Measurements from ENCODE around the gene CHCHD3. TPM values are rescaled to one million over a fixed set of nuclear protein-coding genes. Genes with fewer than 3 reads are reported as not detected.
A peak's percentile ranks its signal among the peaks of the same experiment; 100 is the strongest.

Gene CHCHD3
- total RNA-seq, 1 donor from 2014 or later = 53.2 TPM

DNA sequence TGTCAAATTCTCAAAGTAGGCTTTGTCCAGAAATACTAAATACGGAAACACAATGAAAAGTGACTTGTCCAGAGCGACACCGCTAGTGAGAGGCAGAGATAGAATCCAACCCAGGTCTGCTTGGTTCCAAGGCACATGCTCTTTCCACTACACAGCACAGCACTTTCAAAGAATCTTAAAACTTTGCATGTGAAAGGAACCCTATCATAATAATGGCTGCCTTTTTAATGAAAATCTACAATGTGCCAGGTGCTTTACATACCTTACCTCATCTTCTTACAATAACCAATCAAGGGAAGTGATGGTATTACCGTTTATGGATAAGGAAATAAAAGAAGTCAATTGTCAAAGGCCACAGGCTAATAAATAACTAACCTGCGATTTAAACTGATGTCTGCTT is 2.6 kb downstream of the CHCHD3 start:
- no peak for DNase-seq (ENCODE audit: low read depth in 2 of 2)

DNA sequence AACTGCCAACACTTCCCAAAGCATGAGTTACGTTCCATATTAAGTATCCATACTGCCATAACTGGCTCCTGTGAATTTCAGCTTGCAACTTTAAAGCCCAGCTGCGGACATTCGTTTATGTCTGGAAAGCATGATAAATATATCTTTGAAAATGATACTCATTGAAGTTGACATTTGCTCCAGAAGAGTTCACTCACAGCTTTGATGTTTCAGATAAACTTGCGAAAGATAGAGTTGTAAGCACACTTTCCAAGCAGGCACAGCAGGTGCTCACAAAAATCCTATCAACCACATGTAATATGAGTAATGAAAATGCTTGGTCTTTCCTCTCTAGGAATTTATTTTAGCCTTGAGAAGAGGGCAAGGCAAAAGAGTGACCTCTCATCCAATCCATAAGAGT is 4.5 kb downstream of the CHCHD3 start:
- DNase-seq (ENCODE audit: low read depth in 2 of 2) = no peak

DNA sequence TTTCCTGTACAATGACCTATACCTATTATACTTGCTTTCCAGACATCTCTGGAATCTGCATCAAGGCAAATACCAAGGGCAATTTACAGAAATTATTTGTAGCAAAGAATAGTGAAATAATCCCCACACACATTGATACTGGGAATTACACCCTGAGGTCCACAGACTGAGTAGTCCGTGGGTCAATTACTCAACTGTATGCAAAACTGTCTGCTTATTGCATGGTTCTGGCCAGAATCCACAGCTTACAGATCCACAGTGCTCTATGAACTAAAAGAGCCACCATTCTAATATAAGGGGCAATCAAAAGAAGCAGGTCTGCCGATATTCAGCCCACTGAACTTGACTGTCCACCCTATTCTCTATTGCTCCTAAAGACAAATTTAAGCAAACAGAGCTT is 5.7 kb downstream of the CHCHD3 start:
- DNase-seq (ENCODE audit: low read depth in 2 of 2) = peak in 1 of 2 donors; percentile 31

DNA sequence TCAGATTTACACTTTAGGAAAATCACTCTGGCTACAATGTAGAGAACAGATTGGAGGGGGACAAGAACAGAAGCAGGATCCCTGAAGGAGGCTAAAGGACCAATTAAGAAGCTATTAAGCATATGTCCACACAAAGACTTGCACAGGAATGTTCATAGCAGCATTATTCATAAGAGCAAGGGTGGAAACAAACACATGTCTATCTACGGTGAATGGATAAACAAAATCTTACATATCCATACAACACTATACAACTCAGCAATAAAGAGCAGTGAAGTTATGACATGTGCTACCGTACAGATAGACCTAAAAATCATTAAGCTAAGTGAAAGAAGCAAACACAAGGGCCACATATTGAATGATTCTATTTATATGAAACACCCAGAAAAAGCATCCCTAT is 10.4 kb downstream of the CHCHD3 start:
- DNase-seq (ENCODE audit: low read depth in 2 of 2) = no peak

DNA sequence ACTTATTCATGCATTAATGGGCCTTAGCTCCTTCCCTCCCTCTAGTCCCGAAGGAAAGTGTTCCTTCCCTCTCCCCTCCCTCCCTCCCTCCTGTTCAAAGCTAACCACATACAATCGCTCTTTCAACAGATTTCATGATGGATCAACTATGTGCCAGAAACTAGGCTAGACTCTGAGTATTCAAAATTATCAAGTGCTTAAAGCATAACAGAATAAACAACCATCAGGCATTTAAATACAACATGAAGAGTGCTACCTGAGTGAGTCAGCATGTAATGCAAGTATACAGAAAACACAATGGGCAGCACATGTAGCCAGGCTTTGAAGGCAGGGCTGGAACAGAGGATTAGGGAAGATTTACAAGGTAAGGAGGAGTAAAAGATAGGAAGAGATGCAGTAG is 11.3 kb downstream of the CHCHD3 start:
- DNase-seq (ENCODE audit: low read depth in 2 of 2) = no peak

DNA sequence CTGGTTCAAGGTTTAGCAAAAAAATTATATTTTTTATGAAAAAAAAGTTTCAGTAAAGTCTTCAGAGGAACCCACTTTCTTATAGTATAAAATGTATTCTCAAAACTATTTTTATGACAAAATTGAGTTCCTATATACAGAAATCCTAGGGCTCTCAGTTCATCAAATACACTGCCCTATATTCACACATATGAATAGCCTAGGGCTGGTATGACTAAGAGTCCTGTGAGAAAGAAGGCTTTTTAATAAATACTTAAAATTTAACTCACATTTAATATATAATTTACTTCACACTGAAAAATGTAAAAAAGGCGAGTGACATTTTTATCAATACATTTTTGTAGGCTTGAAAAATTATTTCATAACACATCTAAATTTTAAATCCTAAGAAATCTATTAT is 16.6 kb downstream of the CHCHD3 start:
- DNase-seq (ENCODE audit: low read depth in 2 of 2) = no peak

DNA sequence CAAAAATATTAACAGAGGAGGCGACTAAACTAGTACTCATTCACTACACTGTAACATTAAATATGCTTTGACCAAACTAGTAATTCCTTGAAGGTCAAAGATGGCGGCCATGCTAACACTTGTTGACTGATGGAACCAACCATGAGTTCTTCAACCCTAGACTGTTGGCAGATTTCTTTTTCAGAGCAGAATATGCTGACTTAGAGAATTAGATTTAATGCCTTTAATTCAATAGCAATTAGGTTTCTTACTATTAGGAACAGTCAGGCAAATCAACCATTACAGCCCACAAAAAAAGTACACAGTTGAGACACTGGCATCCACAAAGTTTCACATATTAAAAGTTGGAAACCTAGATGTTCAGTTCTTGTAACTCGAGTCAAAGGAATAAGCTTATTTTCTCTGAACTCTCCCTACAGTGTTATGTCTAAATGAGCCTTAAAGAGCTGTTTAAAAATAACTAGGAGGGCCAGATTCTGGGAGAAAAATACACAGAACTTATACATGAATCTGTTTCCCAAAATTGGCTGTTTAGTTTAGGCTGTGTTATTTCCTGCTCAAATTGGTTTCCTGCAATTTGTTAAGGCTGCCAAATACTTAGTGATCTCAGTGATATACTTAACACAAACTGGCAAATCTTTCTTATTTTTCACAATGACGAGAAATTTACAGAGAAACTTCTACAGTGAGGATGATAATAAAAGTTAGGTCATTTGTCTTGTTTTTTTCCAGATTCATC is 17.6 kb downstream of the CHCHD3 start:
- peak; percentile 8 to 51 for DNase-seq (ENCODE audit: low read depth in 2 of 2)

DNA sequence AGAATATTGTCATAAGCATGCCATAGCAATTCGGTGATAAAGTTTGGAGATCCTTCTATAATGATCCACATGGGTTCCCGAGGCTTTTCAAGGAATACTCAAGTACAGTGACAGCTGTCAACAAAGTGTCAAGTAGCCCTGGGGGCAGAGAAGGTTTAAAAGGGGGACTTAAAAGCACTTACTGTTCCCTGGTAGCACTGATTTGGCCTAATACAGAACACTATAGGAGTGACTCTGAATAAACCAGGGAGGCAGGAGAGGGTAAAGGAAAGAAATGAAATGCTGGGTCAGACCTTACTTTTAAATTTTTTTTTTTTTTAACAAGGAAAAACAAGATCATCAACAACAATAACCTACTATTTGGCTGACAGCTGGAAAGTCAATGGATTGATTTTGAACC is 20.1 kb downstream of the CHCHD3 start:
- no peak for DNase-seq (ENCODE audit: low read depth in 2 of 2)

DNA sequence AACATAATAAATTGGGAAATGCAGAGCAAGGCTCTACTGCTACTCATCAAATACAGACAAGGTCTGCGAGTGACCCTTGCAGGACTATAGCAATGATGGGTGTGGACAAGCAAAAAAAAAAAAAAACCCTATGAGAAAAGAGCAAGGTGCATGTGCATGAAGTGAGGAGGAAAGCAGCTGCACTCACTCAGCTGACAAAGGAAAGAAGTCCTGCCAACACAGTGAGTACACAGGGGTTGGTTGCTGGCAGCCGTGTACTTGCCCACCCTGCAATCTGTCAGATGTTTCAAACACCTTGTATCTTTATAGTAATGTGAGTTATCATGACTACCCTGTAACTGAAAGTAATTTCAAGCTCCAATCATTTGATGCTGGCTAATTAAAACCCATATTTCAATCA is 20.5 kb downstream of the CHCHD3 start:
- DNase-seq (ENCODE audit: low read depth in 2 of 2) = no peak

DNA sequence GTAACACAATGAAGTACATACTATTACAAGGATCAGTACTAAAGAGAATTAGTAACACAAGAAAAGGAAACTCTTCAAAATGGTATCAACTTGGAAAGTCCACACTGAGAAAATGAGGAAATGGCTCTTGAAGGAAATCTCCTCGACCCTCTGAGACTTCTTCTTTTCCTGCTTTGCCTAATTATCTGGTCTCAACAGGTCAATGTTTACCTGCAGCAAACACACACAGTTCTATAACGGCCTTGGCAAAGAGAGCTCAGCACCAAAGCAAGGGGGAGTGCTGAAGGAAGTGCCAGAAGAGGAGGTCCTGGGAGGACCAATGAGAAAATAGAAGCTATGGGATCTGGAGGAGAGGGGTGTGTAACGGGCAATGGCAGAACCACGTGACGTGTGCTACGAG is 21.9 kb downstream of the CHCHD3 start:
- no peak for DNase-seq (ENCODE audit: low read depth in 2 of 2)

DNA sequence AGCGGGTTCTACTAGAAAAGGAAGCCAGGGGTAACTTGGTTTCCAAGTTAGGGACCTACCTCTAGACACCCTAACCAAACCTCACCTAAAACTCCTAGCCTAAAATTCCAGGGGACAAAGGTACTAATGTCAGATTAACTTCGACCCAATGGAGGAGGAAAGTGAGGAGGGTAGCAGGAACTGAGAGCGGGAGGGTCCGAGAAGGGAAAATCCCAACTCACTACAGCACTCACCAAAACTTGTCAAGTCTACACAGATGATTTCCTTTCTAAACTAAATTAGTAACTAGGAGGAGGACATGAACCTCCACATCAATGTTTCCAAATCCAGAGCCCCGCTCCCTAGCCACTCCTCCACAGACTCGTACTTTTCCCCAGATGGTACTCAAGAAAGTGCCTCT is 22.6 kb downstream of the CHCHD3 start:
- DNase-seq (ENCODE audit: low read depth in 2 of 2) = no peak

DNA sequence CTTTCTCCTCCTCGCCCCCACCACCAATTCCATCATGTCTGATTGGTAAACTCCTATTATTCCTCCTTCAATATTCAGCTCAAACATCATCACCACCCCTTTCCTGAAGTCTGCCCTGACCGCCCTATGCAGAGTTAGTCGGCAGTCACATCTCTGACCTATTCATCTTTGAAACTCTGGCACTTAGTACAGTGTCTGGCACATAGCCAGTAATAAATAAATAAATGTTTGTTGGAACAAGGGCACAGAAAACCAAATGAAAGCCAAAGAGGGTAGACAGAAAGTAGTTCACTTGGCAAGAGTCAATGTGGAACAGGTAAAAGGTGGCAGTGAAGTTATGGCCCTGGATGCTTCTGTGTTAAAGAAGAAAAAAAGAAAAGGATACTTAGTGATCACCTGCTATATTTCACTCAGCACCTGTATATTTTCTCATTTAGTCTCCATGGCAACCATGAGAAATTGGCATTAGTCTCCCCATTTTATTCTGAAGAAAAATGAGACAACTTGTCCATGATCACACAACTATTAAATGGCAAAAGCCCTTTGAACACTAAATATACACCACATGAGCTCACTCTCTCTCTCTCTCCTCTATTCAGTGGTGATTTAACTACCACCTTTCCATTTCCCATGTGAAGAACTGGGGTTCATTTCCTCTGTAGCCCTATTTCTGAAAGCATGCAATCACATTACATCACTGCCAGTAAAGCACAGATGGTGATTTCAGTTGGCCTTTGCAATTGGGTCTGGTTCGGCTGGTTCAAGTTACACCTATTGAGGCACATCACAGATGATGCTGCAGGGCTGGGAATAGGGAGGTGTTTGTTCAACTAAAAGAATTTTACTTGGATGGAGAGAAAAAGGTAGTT is 25.3 kb downstream of the CHCHD3 start:
- peak in 1 of 2 donors; percentile 51 for DNase-seq (ENCODE audit: low read depth in 2 of 2)

DNA sequence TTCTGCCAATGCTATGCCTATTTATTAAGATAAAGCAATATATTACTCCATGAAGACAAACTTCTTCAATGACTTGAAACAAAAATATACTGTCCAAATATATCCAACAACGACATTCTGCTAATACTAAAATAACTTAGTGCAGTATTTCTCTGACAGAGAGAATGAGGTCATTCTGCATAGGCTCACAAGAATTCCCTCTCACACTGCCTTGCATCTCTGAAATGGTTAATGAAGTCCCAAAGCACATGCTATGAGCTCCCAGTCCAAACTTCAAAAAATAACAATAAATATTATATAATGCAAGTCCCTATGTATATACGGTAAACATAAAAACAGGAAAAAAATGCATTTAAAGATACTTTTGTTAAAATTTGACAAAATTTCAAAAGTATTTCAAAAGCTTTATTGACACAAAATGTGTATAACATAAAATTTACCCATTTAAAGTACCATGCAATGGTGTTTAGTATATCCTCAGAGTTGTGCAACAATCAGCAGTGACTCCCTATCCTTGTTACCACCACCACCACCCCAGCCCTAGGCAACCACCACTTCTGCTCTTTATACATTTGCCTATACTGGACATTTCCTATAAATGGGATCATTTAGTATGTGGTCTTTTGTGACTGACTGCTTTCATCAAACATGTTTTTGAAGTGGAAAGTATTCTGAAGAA is 27.6 kb downstream of the CHCHD3 start:
- no peak for DNase-seq (ENCODE audit: low read depth in 2 of 2)

DNA sequence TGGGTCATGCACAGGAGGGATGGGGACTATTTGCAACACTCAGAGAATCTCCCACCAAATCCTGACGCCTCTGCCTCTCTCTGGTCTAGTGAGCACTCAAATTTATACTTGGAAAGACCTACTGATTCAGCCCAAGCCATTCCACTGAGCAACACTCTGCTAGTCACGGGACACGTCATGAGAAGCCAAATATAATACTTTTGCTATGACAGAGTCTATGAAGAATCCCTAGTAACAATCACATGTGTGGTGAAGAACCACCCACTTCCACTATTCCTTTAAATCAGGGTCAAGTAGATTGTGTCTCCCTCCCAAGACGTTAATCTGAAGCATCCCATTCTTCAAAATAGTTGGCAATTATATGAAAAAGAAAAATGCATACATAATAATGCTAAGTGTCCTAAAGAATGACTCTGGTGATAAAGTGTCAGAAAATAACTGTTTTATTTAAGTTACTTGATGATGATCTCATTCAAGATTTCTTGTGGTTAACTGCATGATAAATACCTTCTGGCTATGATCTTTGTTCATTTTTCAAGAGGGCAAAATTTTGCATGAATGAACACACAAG is 28.5 kb downstream of the CHCHD3 start:
- DNase-seq (ENCODE audit: low read depth in 2 of 2) = peak in 1 of 2 donors; percentile 81

DNA sequence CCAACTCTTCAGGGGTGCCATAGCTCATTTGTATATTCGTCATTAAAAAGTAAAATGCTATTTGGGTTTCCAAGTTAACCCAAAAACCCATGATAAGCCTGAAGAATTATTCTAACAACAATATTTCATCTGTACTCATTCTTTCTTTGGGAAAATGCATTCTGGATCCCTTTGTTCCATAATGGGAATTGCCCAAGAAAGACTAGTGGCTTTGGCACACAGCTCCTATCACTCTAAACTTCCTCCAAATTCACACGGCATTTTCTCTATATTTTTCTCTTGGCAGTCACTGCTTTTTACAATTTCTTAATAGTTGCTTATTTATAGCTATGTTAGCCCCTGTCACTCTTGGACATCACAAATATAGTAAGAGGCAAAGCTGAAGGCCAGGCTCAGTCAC is 29.1 kb downstream of the CHCHD3 start:
- no peak for DNase-seq (ENCODE audit: low read depth in 2 of 2)

DNA sequence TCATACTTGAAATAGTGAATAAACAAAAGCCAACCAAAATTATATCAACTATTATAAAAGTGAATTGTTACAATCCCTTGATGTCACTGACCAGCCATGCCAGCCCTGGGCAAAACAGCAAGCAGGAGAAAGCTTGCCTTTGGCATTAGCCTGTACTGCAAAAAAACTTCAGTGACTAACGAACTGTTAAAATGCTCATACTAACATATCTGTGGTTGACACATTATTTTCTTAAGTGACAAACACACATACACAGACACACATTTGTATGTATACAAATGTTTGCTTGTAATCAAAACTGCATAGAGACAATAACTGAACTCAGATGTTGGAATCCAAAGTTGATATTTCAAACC is 29.5 kb downstream of the CHCHD3 start:
- no peak for DNase-seq (ENCODE audit: low read depth in 2 of 2)

DNA sequence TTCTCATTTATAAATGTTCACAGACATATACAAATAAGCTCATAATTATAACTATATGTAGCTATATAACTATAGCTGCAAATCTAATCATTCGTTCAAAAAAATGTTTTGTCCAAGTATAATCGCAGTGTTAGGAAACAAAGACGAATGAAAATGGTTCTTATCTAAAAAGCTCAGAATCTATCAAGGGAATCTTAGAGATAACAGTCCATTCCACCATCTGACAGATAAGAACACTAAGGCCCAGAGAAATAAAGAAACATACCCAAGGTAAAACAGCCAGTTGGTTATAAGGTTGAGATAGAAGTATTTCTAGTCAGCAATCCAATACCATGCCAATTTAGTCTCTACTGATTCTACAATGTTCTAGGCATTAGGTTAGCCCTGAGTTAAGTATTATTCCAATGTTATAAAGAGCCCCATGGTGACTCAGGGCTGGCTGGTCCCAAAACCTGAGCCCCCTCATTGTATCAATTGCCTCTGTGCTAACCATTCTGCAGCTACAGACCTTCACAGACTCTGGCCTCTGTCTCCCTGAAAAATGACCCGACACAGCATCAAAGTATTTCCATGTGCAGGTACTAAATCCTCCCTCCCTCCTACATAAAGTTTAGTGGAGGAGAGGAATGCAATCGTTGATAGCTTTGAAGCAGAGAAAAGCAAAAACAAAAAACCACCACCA is 30.0 kb downstream of the CHCHD3 start:
- no peak for DNase-seq (ENCODE audit: low read depth in 2 of 2)

DNA sequence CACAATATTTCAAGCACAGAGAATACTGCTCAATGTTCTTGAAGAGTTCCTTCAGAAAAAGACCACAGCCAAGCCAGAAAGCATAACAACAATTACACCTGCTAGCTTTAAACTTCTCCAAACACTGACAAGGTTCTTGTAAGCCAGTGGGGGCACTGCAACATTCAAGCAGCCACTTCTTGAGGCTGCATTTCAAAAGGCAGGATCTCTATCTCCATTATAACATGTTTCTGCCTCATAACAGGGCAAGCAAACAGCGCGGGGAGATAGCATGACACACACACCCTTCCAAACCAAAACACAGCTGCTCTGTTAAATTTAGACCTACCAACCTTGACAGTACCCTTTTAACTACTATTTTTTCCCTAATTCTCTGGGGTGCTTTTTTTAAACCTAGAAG is 30.8 kb downstream of the CHCHD3 start:
- no peak for DNase-seq (ENCODE audit: low read depth in 2 of 2)

DNA sequence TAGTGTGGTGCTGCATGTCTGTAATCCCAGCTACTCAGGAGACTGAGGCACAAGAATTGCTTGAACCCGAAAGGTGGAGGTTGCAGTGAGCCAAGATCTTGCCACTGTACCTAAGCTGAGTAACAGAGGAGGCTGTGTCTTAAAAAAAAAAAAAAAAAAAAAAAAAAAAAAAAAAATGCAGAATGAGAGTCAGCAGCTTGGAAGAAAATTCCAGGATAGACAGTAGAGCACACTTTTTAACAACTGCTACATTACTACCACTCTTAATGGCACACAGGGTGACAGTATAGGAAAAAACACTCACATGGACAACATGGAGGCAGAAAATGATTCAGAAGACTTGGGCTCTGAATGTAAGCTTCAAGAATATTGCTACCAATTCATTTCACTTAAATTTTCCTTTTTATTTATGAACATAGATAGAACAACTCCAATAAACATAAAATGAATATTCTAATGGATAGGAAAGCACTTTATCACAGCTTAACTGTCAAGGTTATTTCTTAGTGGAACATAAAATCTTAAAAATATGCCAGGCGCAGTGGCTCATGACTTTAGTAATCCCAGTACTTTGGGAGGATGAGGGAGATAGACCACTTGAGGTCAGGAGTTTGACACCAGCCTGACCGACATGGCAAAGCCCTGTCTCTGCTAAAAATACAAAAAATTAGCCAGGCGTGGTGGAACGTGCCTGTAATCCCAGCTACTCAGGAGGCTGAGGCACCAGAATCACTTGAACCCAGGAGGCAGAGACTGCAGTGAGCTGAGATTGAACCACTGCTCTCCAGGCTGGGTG is 31.5 kb downstream of the CHCHD3 start:
- DNase-seq (ENCODE audit: low read depth in 2 of 2) = no peak

DNA sequence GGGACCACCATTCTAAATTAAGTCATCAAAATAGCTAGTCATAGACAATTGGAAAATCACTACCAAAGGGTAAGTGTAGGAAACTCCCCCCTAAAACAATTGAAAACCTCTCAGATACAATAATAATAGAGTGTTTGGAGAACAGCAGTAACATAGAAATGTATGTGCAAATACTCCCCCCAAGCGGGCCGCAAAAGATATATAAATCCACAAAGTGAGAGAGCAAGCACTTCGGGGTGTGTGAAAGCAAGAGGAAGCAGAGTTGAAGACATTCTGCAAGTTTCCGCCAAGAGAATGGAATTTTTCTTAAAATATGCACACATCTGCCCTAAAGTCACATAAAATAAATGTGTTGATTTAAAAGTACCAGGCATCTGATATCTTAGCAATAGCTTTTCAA is 33.3 kb downstream of the CHCHD3 start:
- DNase-seq (ENCODE audit: low read depth in 2 of 2) = no peak

DNA sequence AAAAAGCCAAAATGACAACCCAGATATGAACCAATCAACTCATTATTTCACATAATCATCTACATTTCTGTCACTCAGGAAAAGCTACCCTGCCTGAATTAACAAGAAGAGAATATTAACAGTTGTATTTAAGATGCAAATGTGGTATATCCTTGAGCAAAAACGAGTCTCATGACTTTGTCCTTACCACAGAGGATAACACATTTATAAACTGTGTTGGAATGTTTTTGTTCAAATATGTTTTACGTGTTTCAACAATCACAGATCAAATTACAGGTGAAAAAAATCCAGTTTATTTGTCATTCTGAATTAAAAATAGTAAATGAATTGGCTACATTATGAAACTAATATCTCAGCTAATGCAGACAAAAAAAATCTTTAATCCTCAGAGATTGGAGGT is 34.6 kb downstream of the CHCHD3 start:
- DNase-seq (ENCODE audit: low read depth in 2 of 2) = no peak
